Body of pancreas (tissue), 4 donors: ENCODE results near the gene SHANK3.

Source experiments
- CTCF ChIP-seq, 7 experiments: fragments of 450-650 bp in 4 of 7; fragments of 200-600 bp in 3 of 7; sonication (generic) in 3 of 7; IDR thresholded peaks; one replicate each; pipeline ENCODE4 v1.5.1; 2016 to 2019; ENCODE audit warnings: antibody characterized with exemption in 7 of 7
- POLR2A ChIP-seq, 3 donors: fragments of 450-650 bp; IDR thresholded peaks; one replicate each; pipeline ENCODE4 v1.6.1; 2016; ENCODE audit warnings: antibody characterized with exemption in 3 of 3, mild to moderate bottlenecking in 2 of 3

GRCh38 chr22:50670914-50671538 lies 1.6 kb upstream of the SHANK3 start:
- TF ChIP-seq CTCF (IDR thresholded peaks at IDR 0.05): no peak
- no peak for TF ChIP-seq POLR2A (IDR thresholded peaks at IDR 0.05)
